ENCODE data around the gene SP1. TPM values are rescaled to one million over a fixed set of nuclear protein-coding genes. Genes with fewer than 3 reads are reported as not detected.
A peak's percentile ranks its signal among the peaks of the same experiment; 100 is the strongest.

SP1 gene
- total and polyA plus RNA-seq, 2 of the 4 experiments (the other 2 are of a cell fraction) = 19.7 to 53.6 TPM

GRCh38 chr12:53352331-53353256 lies 27.4 kb upstream of the SP1 start:
- Histone ChIP-seq H3K4ac (ENCODE audit: low read depth, low read length) (no peak overlapping the region), H4K5ac (ENCODE audit: low read depth, low read length) (no peak overlapping the region), H2AK9ac (replicated peaks; ENCODE audit: low read depth, low read length, poor library complexity) (no peak overlapping the region), H2BK15ac (ENCODE audit: low read depth, low read length) (no peak overlapping the region), H3K9ac (ENCODE audit: low read depth, low read length) (no peak overlapping the region), H3K4me1 (ENCODE audit: control insufficient read depth, insufficient read depth, low read length) (no peaks in the 10 kb centered on the region), H4K20me1 (ENCODE audit: insufficient read depth, low read length) (no peaks in the 10 kb centered on the region), H3K79me1 (ENCODE audit: low read depth in 1 of 2, low read length in 2 of 2) (no peaks in the 10 kb centered on the region), H2BK20ac (ENCODE audit: low read depth, low read length) (peak overlapping the region; percentile 41; the same call in 1 of the 2 replicates), H3K9me3 (ENCODE audit: control insufficient read depth, insufficient read depth, low read length) (no peaks in the 10 kb centered on the region), H2BK5ac (ENCODE audit: low read depth, low read length, poor library complexity, severe bottlenecking) (no peak overlapping the region), H3K36me3 (ENCODE audit: control insufficient read depth, insufficient read depth, low read length) (no peaks in the 10 kb centered on the region), H3K23ac (ENCODE audit: low read depth, low read length) (no peak overlapping the region), H4K8ac (ENCODE audit: low read depth in 2 of 2, low read length in 2 of 2) (peak overlapping the region in 1 of 2 experiments; percentile 13; a peak in 1 of 4 replicates), H3K18ac (ENCODE audit: low read depth, low read length) (no peak overlapping the region), H3K4me3 (ENCODE audit: insufficient read depth, low read depth, low read length) (no peak overlapping the region), H3K4me2 (ENCODE audit: low read depth, low read length) (no peak overlapping the region), H3K27me3 (ENCODE audit: control insufficient read depth, insufficient read depth, low read length) (no peaks in the 10 kb centered on the region), H2BK120ac (ENCODE audit: low read depth, low read length) (no peak overlapping the region), H3K9me1 (ENCODE audit: insufficient read depth, low read length) (no peaks in the 10 kb centered on the region), H3K14ac (replicated peaks; ENCODE audit: low read depth, low read length) (no peak overlapping the region), H2AK5ac (ENCODE audit: low read depth, low read length) (no peak overlapping the region), H3K56ac (ENCODE audit: extremely low read depth, insufficient read depth, low read length) (no peak overlapping the region), H2AFZ (replicated peaks; ENCODE audit: low read length, poor library complexity) (peak overlapping the region; percentile 62), H4K91ac (ENCODE audit: insufficient read depth, low read depth, low read length) (no peak overlapping the region), H3K27ac (ENCODE audit: insufficient read depth, low read length) (no peak overlapping the region)
- POLR2A ChIA-PET (ENCODE audit: unreplicated experiment) = interaction anchor here (1.0 kb wide), 1 partner anchor 33 kb away, joined by 3 read pairs; no protein-coding TSS in a partner anchor
- ATAC-seq (ENCODE audit: low read depth) (peak; percentile 99), DNase-seq (peak; percentile 83)
- no peak for TF ChIP-seq NFE2L2 (IDR thresholded peaks at IDR 0.05; ENCODE audit: low read depth, low read length)
- TF ChIP-seq SMC3 (IDR thresholded peaks at IDR 0.05; ENCODE audit: low read depth, low read length) = peak; percentile 97
- TF ChIP-seq RAD21 (IDR thresholded peaks at IDR 0.05; ENCODE audit: low read length) = peak; percentile 94
- no peak for TF ChIP-seq BHLHE40 (IDR thresholded peaks at IDR 0.05; ENCODE audit: low read depth, low read length)
- TF ChIP-seq CTCF (conservative IDR thresholded peaks at IDR 0.05; ENCODE audit: low read depth, low read length) = peak; percentile 96
- WGBS, 2 experiments (ENCODE audit: extremely low coverage in 2 of 2, insufficient read length in 1 of 2) = 64% methylated on average over 9 of the region's 21 CpGs; no CpG with 5 or more reads in 1 of the 2 experiments
- in situ Hi-C loops (cut with MboI; ENCODE audit: low sequenced_read_pairs) = no loop called here
- BruUV-seq (replicated peaks) = no TSS peak
- dilution Hi-C loops (cut with HindIII; ENCODE audit: low sequenced_read_pairs, unreplicated experiment) = no loop called here
- CTCF ChIA-PET = interaction anchor here (0.6 to 4.1 kb wide), 15 partner anchors 25 to 122 kb away, joined by 3 to 40 read pairs (median 4); partner anchors contain the start of genes AAAS, AMHR2 and PFDN5
- intact Hi-C loops (cut with micrococcal nuclease) = loop anchor here (1.0 to 2.0 kb wide), 2 partner anchors 69 to 156 kb away; no protein-coding TSS in a partner anchor

Data from IMR-90 (cell line).